Occipital lobe (tissue), 2 donors: ENCODE measurements around the gene ZCCHC2. TPM values are rescaled to one million over a fixed set of nuclear protein-coding genes. Genes with fewer than 3 reads are reported as not detected.
A peak's percentile ranks its signal among the peaks of the same experiment; 100 is the strongest.

Experiments
- DNase-seq: peaks from one replicate; lab custom pipeline; 2025; lab: John Stamatoyannopoulos, UW
- total RNA-seq: library from RNA; depleted of rRNA; stranded (reverse); fragments of >200 nt; gene quantifications from one replicate; pipeline ENCODE4 v1.2.3, GENCODE V29; 2014

ZCCHC2 gene
- total RNA-seq, 1 donor from 2014 or later, result 13.1 TPM

- DNase-seq, result no peak
Measured at GRCh38 chr18:62576845-62577512, 54.2 kb downstream of the ZCCHC2 start.

- DNase-seq, result no peak
Measured at GRCh38 chr18:62577765-62578164, 54.9 kb downstream of the ZCCHC2 start.

GRCh38 chr18:62578980-62579511 is 56.2 kb downstream of the ZCCHC2 start:
- DNase-seq, result no peak

GRCh38 chr18:62583376-62583775 is 60.6 kb downstream of the ZCCHC2 start:
- no peak for DNase-seq

GRCh38 chr18:62584241-62585120 is 61.7 kb downstream of the ZCCHC2 start:
- peak; percentile 70 for DNase-seq

- DNase-seq, result no peak
Measured at GRCh38 chr18:62585274-62586150, 62.7 kb downstream of the ZCCHC2 start.

- DNase-seq, result peak; percentile 62
Measured at GRCh38 chr18:62586151-62586774, 63.4 kb downstream of the ZCCHC2 start.

GRCh38 chr18:62586781-62587487 is 64.1 kb downstream of the ZCCHC2 start:
- DNase-seq, result peak; percentile 37

- no peak for DNase-seq
Measured at GRCh38 chr18:62587689-62588088, 64.9 kb downstream of the ZCCHC2 start.

- DNase-seq, result no peak
Measured at GRCh38 chr18:62588217-62588616, 65.4 kb downstream of the ZCCHC2 start.

- DNase-seq, result no peak
Measured at GRCh38 chr18:62590799-62591590, 68.2 kb downstream of the ZCCHC2 start.

GRCh38 chr18:62596145-62597005 is 73.5 kb downstream of the ZCCHC2 start:
- no peak for DNase-seq

GRCh38 chr18:62601871-62602270 is 79.0 kb downstream of the ZCCHC2 start:
- no peak for DNase-seq

- no peak for DNase-seq
Measured at GRCh38 chr18:62602706-62603105, 79.9 kb downstream of the ZCCHC2 start.

- DNase-seq, result no peak
Measured at GRCh38 chr18:62603211-62603610, 80.4 kb downstream of the ZCCHC2 start.

GRCh38 chr18:62603979-62604378 is 81.2 kb downstream of the ZCCHC2 start:
- DNase-seq, result no peak

- DNase-seq, result no peak
Measured at GRCh38 chr18:62605685-62606084, 82.9 kb downstream of the ZCCHC2 start.

- DNase-seq, result no peak
Measured at GRCh38 chr18:62606106-62606505, 83.3 kb downstream of the ZCCHC2 start.

GRCh38 chr18:62607302-62607701 is 84.5 kb downstream of the ZCCHC2 start:
- no peak for DNase-seq
